HG03442 (cell line): ENCODE results near the gene CDK14.

Experiments
- ATAC-seq: cut with Tn5 transposase; IDR thresholded peaks from one replicate; pipeline ENCODE4 v1.9.1; 2021; ENCODE audit warnings: mild to moderate bottlenecking, moderate library complexity; ENCODE audit not compliant: unreplicated experiment

CDK14 gene

GRCh38 chr7:90982228-90982627 lies 386.1 kb downstream of the CDK14 start:
- ATAC-seq, result no peak

GRCh38 chr7:90984692-90985091 lies 388.6 kb downstream of the CDK14 start:
- no peak for ATAC-seq

GRCh38 chr7:90988516-90988915 lies 392.4 kb downstream of the CDK14 start:
- no peak for ATAC-seq

- no peak for ATAC-seq
These were observed 393.1 kb downstream of the CDK14 start for GRCh38 chr7:90988996-90989765.

GRCh38 chr7:90994121-90994520 lies 398.0 kb downstream of the CDK14 start:
- no peak for ATAC-seq

- no peak for ATAC-seq
These were observed 398.5 kb downstream of the CDK14 start for GRCh38 chr7:90994601-90995000.

GRCh38 chr7:90995996-90996395 lies 399.9 kb downstream of the CDK14 start:
- ATAC-seq, result no peak

GRCh38 chr7:90999989-91000979 lies 404.2 kb downstream of the CDK14 start:
- no peak for ATAC-seq

GRCh38 chr7:91005024-91005423 lies 408.9 kb downstream of the CDK14 start:
- no peak for ATAC-seq

- ATAC-seq, result no peak
These were observed 409.7 kb downstream of the CDK14 start for GRCh38 chr7:91005841-91006240.

GRCh38 chr7:91007371-91007770 lies 411.2 kb downstream of the CDK14 start:
- no peak for ATAC-seq

- peak; percentile 50 for ATAC-seq
These were observed 417.0 kb downstream of the CDK14 start for GRCh38 chr7:91013078-91013477.

GRCh38 chr7:91019686-91020385 lies 423.7 kb downstream of the CDK14 start:
- ATAC-seq, result no peak

GRCh38 chr7:91020636-91021385 lies 424.7 kb downstream of the CDK14 start:
- ATAC-seq, result no peak

- ATAC-seq, result no peak
These were observed 425.8 kb downstream of the CDK14 start for GRCh38 chr7:91021956-91022355.

GRCh38 chr7:91025906-91026390 lies 429.8 kb downstream of the CDK14 start:
- ATAC-seq, result no peak

GRCh38 chr7:91029688-91030087 lies 433.6 kb downstream of the CDK14 start:
- no peak for ATAC-seq

GRCh38 chr7:91030680-91031380 lies 434.7 kb downstream of the CDK14 start:
- ATAC-seq, result no peak

GRCh38 chr7:91031757-91032156 lies 435.6 kb downstream of the CDK14 start:
- no peak for ATAC-seq

GRCh38 chr7:91033574-91033973 lies 437.5 kb downstream of the CDK14 start:
- ATAC-seq, result no peak
